GM23338 (cell line): ENCODE data around the gene NTRK1. TPM values are rescaled to one million over a fixed set of nuclear protein-coding genes. Genes with fewer than 3 reads are reported as not detected.

Source experiments
- ATAC-seq: fragments of 200-7000 bp; cut with Tn5 transposase; 3 replicates; pipeline ENCODE4 v1.9.1; 2020
- DNase-seq: peaks from one replicate; pipeline ENCODE4 v3.0.0-alpha.2; 2015; ENCODE audit warnings: low spot score
- H2AFZ ChIP-seq: fragments of 200-600 bp; sonication (generic); 2 replicates; pipeline ENCODE4 v1.8.0; 2016; ENCODE audit warnings: antibody characterized with exemption, mild to moderate bottlenecking, moderate library complexity
- H3F3A ChIP-seq: fragments of 200-600 bp; sonication (generic); replicated peaks from 2 replicates; pipeline ENCODE4 v1.8.0; 2017; ENCODE audit warnings: antibody characterized with exemption, mixed run types, low read depth
- H3K27ac ChIP-seq: fragments of 200-600 bp; sonication (generic); 2 replicates; pipeline ENCODE4 v1.6.1; 2016; ENCODE audit warnings: low read depth
- H3K27me3 ChIP-seq: fragments of 200-600 bp; sonication (generic); 2 replicates; pipeline ENCODE4 v1.8.0; 2016; ENCODE audit warnings: mild to moderate bottlenecking, mixed run types, moderate library complexity; ENCODE audit not compliant: insufficient read depth
- H3K36me3 ChIP-seq: fragments of 200-600 bp; sonication (generic); 2 replicates; pipeline ENCODE4 v1.8.0; 2016; ENCODE audit warnings: mild to moderate bottlenecking; ENCODE audit not compliant: insufficient read depth
- H3K4me1 ChIP-seq: fragments of 200-600 bp; sonication (generic); 2 replicates; pipeline ENCODE4 v1.8.0; 2016; ENCODE audit warnings: mild to moderate bottlenecking, moderate library complexity; ENCODE audit not compliant: insufficient read depth
- H3K4me2 ChIP-seq: fragments of 200-600 bp; sonication (generic); 2 replicates; pipeline ENCODE4 v1.7.1; 2017; ENCODE audit warnings: mixed run types
- H3K4me3 ChIP-seq: fragments of 200-600 bp; sonication (generic); 2 replicates; pipeline ENCODE4 v1.6.1; 2016; ENCODE audit warnings: mixed run types
- H3K79me2 ChIP-seq: fragments of 200-600 bp; sonication (generic); replicated peaks from 2 replicates; pipeline ENCODE4 v1.8.0; 2017; ENCODE audit warnings: mild to moderate bottlenecking; ENCODE audit not compliant: insufficient read depth
- H3K9me2 ChIP-seq: fragments of 200-600 bp; sonication (generic); 2 replicates; pipeline ENCODE4 v1.8.0; 2017; ENCODE audit not compliant: insufficient read depth
- H4K20me1 ChIP-seq: fragments of 200-600 bp; sonication (generic); replicated peaks from 2 replicates; pipeline ENCODE4 v1.8.0; 2017; ENCODE audit warnings: mild to moderate bottlenecking; ENCODE audit not compliant: insufficient read depth
- H3K27ac Mint-ChIP-seq: 2 replicates; pipeline ENCODE4 v1.8.0; 2020; ENCODE audit warnings: inconsistent platforms, mild to moderate bottlenecking, moderate library complexity, mixed read lengths
- H3K27me3 Mint-ChIP-seq: 3 replicates; pipeline ENCODE4 v1.8.0; 2022; ENCODE audit warnings: low read depth, mild to moderate bottlenecking, moderate library complexity, mixed read lengths, inconsistent platforms; ENCODE audit not compliant: insufficient read depth, poor library complexity
- H3K36me3 Mint-ChIP-seq: 3 replicates; pipeline ENCODE4 v1.8.0; 2021; ENCODE audit warnings: low read depth, mild to moderate bottlenecking, inconsistent platforms, moderate library complexity, mixed read lengths
- H3K4me1 Mint-ChIP-seq: 3 replicates; pipeline ENCODE4 v1.8.0; 2020; ENCODE audit warnings: mild to moderate bottlenecking, inconsistent platforms, mixed read lengths
- H3K4me3 Mint-ChIP-seq: 3 replicates; pipeline ENCODE4 v1.8.0; 2021; ENCODE audit warnings: moderate library complexity, mild to moderate bottlenecking, inconsistent platforms, mixed read lengths
- H3K9me3 Mint-ChIP-seq: 3 replicates; pipeline ENCODE4 v1.8.0; 2020; ENCODE audit warnings: moderate library complexity, mild to moderate bottlenecking, inconsistent platforms, mixed read lengths
- CREB1 ChIP-seq: fragments of 250-450 bp; sonication (Bioruptor Pico); IDR thresholded peaks from 2 replicates; pipeline ENCODE4 v1.5.0; 2020; ENCODE audit warnings: low read depth, mild to moderate bottlenecking, moderate library complexity
- ETS1 ChIP-seq: IDR thresholded peaks from 2 replicates; pipeline ENCODE4 v1.6.1; 2016; ENCODE audit warnings: antibody characterized with exemption
- EZH2 ChIP-seq: fragments of 200-600 bp; sonication (generic); IDR thresholded peaks from one replicate; pipeline ENCODE4 v1.8.0; 2017; ENCODE audit warnings: antibody characterized with exemption, mild to moderate bottlenecking, low read depth; ENCODE audit not compliant: unreplicated experiment
- EZH2phosphoT487 ChIP-seq: fragments of 200-600 bp; sonication (generic); IDR thresholded peaks from one replicate; pipeline ENCODE4 v1.8.1; 2018; ENCODE audit warnings: antibody characterized with exemption; ENCODE audit not compliant: unreplicated experiment
- JUNB ChIP-seq: IDR thresholded peaks from one replicate; pipeline ENCODE4 v1.6.1; 2016; ENCODE audit warnings: antibody characterized with exemption; ENCODE audit not compliant: unreplicated experiment
- NANOG ChIP-seq: IDR thresholded peaks from 2 replicates; pipeline ENCODE4 v1.6.1; 2016; ENCODE audit warnings: antibody characterized with exemption, borderline replicate concordance
- POLR2AphosphoS5 ChIP-seq: IDR thresholded peaks from 2 replicates; pipeline ENCODE4 v1.6.1; 2016; ENCODE audit warnings: antibody characterized with exemption, low read depth
- STAT1 ChIP-seq: IDR thresholded peaks from one replicate; pipeline ENCODE4 v1.6.1; 2016; ENCODE audit warnings: antibody characterized with exemption; ENCODE audit not compliant: unreplicated experiment
- ZNF114 ChIP-seq: fragments of 250-450 bp; sonication (Bioruptor Pico); IDR thresholded peaks from 2 replicates; pipeline ENCODE4 v1.5.0; 2020; ENCODE audit warnings: mild to moderate bottlenecking, moderate library complexity
- ZNF331 ChIP-seq: fragments of 250-450 bp; sonication (Bioruptor Pico); IDR thresholded peaks from 2 replicates; pipeline ENCODE4 v1.5.0; 2020; ENCODE audit warnings: low read depth, mild to moderate bottlenecking, moderate library complexity
- polyA plus RNA-seq: library from polyadenylated mRNA; unstranded; fragments of >200 nt; fragmentation: Nextera tagmentation; extraction: Ambion mirVana; gene quantifications from 2 replicates; pipeline ENCODE4 v1.2.1, GENCODE V29; 2016
- total RNA-seq: library from RNA; depleted of rRNA; stranded (reverse); fragments of >200 nt; shearing (Covaris generic); gene quantifications from 2 replicates; pipeline ENCODE4 v1.2.3, GENCODE V29; 2014
- TF ChIP-seq, protein P1 (sequence below): IDR thresholded peaks from one replicate; pipeline ENCODE4 v1.6.1; 2018; ENCODE audit warnings: antibody characterized with exemption; ENCODE audit not compliant: unreplicated experiment
- TF ChIP-seq, protein P2 (sequence below), 2 experiments: fragments of 200-600 bp in 1 of 2; sonication (generic) in 1 of 2; conservative IDR thresholded peaks; 2 replicates each; pipeline versions ENCODE4 v1.5.1 to v1.6.1; 2016 to 2017; ENCODE audit warnings: antibody characterized with exemption in 2 of 2, low read depth in 2 of 2, mild to moderate bottlenecking in 2 of 2, moderate library complexity in 1 of 2
- TF ChIP-seq, protein P3 (sequence below): fragments of 250-450 bp; sonication (Bioruptor Pico); IDR thresholded peaks from 2 replicates; pipeline ENCODE4 v1.5.0; 2020; ENCODE audit warnings: mild to moderate bottlenecking, moderate library complexity

NTRK1 gene
- total and polyA plus RNA-seq, 2 experiments from 2014 or later = 0.42 to 0.45 TPM

GRCh38 chr1:156862997-156863599, 2.4 kb downstream of the NTRK1 start (continued):
- TF ChIP-seq, protein P1, sequence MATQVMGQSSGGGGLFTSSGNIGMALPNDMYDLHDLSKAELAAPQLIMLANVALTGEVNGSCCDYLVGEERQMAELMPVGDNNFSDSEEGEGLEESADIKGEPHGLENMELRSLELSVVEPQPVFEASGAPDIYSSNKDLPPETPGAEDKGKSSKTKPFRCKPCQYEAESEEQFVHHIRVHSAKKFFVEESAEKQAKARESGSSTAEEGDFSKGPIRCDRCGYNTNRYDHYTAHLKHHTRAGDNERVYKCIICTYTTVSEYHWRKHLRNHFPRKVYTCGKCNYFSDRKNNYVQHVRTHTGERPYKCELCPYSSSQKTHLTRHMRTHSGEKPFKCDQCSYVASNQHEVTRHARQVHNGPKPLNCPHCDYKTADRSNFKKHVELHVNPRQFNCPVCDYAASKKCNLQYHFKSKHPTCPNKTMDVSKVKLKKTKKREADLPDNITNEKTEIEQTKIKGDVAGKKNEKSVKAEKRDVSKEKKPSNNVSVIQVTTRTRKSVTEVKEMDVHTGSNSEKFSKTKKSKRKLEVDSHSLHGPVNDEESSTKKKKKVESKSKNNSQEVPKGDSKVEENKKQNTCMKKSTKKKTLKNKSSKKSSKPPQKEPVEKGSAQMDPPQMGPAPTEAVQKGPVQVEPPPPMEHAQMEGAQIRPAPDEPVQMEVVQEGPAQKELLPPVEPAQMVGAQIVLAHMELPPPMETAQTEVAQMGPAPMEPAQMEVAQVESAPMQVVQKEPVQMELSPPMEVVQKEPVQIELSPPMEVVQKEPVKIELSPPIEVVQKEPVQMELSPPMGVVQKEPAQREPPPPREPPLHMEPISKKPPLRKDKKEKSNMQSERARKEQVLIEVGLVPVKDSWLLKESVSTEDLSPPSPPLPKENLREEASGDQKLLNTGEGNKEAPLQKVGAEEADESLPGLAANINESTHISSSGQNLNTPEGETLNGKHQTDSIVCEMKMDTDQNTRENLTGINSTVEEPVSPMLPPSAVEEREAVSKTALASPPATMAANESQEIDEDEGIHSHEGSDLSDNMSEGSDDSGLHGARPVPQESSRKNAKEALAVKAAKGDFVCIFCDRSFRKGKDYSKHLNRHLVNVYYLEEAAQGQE = no peak
- no peak for TF ChIP-seq CREB1
- no peak for TF ChIP-seq NANOG

GRCh38 chr1:156863631-156864030, 3.0 kb downstream of the NTRK1 start:
- peaks cover 19% of the 10 kb centered on the region; the same call in 1 of the 2 replicates for H3K4me1 ChIP-seq
- ATAC-seq = no peak
- H3K4me3 ChIP-seq = no peak overlapping the region
- no peak overlapping the region for H2AFZ ChIP-seq
- no peak overlapping the region; the same call in 2 of the 3 replicates for H3K4me3 Mint-ChIP-seq
- no peaks in the 10 kb centered on the region for H3K36me3 Mint-ChIP-seq
- no peaks in the 10 kb centered on the region for H3K9me2 ChIP-seq
- no peaks in the 10 kb centered on the region for H3K36me3 ChIP-seq
- H3K4me1 Mint-ChIP-seq = peaks cover 30% of the 10 kb centered on the region
- no peaks in the 10 kb centered on the region for H3K79me2 ChIP-seq
- no peak for DNase-seq
- H3K27me3 ChIP-seq = peaks cover 74% of the 10 kb centered on the region
- H3K27ac ChIP-seq = no peak overlapping the region
- peaks cover 5% of the 10 kb centered on the region; the same call in 1 of the 2 replicates for H4K20me1 ChIP-seq
- H3K27me3 Mint-ChIP-seq = peaks cover 66% of the 10 kb centered on the region
- no peak overlapping the region for H3K27ac Mint-ChIP-seq
- H3K4me2 ChIP-seq = no peak overlapping the region
- H3F3A ChIP-seq = 0 out of 2 replicates have a peak, but pooled peaks cover 3% of the 10 kb centered on the region
- peaks cover 3% of the 10 kb centered on the region; the same call in 1 of the 3 replicates for H3K9me3 Mint-ChIP-seq
- TF ChIP-seq POLR2AphosphoS5 (no peak), EZH2phosphoT487 (no peak), ETS1 (no peak), JUNB (no peak), NANOG (no peak), ZNF331 (CRISPR knock-in tag) (no peak), STAT1 (no peak), ZNF114 (CRISPR knock-in tag) (no peak), EZH2 (no peak)
- TF ChIP-seq, protein P2, sequence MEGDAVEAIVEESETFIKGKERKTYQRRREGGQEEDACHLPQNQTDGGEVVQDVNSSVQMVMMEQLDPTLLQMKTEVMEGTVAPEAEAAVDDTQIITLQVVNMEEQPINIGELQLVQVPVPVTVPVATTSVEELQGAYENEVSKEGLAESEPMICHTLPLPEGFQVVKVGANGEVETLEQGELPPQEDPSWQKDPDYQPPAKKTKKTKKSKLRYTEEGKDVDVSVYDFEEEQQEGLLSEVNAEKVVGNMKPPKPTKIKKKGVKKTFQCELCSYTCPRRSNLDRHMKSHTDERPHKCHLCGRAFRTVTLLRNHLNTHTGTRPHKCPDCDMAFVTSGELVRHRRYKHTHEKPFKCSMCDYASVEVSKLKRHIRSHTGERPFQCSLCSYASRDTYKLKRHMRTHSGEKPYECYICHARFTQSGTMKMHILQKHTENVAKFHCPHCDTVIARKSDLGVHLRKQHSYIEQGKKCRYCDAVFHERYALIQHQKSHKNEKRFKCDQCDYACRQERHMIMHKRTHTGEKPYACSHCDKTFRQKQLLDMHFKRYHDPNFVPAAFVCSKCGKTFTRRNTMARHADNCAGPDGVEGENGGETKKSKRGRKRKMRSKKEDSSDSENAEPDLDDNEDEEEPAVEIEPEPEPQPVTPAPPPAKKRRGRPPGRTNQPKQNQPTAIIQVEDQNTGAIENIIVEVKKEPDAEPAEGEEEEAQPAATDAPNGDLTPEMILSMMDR (conservative IDR thresholded peaks at IDR 0.05; ENCODE audit: low read depth in 2 of 2) = no peak
- TF ChIP-seq, protein P3, sequence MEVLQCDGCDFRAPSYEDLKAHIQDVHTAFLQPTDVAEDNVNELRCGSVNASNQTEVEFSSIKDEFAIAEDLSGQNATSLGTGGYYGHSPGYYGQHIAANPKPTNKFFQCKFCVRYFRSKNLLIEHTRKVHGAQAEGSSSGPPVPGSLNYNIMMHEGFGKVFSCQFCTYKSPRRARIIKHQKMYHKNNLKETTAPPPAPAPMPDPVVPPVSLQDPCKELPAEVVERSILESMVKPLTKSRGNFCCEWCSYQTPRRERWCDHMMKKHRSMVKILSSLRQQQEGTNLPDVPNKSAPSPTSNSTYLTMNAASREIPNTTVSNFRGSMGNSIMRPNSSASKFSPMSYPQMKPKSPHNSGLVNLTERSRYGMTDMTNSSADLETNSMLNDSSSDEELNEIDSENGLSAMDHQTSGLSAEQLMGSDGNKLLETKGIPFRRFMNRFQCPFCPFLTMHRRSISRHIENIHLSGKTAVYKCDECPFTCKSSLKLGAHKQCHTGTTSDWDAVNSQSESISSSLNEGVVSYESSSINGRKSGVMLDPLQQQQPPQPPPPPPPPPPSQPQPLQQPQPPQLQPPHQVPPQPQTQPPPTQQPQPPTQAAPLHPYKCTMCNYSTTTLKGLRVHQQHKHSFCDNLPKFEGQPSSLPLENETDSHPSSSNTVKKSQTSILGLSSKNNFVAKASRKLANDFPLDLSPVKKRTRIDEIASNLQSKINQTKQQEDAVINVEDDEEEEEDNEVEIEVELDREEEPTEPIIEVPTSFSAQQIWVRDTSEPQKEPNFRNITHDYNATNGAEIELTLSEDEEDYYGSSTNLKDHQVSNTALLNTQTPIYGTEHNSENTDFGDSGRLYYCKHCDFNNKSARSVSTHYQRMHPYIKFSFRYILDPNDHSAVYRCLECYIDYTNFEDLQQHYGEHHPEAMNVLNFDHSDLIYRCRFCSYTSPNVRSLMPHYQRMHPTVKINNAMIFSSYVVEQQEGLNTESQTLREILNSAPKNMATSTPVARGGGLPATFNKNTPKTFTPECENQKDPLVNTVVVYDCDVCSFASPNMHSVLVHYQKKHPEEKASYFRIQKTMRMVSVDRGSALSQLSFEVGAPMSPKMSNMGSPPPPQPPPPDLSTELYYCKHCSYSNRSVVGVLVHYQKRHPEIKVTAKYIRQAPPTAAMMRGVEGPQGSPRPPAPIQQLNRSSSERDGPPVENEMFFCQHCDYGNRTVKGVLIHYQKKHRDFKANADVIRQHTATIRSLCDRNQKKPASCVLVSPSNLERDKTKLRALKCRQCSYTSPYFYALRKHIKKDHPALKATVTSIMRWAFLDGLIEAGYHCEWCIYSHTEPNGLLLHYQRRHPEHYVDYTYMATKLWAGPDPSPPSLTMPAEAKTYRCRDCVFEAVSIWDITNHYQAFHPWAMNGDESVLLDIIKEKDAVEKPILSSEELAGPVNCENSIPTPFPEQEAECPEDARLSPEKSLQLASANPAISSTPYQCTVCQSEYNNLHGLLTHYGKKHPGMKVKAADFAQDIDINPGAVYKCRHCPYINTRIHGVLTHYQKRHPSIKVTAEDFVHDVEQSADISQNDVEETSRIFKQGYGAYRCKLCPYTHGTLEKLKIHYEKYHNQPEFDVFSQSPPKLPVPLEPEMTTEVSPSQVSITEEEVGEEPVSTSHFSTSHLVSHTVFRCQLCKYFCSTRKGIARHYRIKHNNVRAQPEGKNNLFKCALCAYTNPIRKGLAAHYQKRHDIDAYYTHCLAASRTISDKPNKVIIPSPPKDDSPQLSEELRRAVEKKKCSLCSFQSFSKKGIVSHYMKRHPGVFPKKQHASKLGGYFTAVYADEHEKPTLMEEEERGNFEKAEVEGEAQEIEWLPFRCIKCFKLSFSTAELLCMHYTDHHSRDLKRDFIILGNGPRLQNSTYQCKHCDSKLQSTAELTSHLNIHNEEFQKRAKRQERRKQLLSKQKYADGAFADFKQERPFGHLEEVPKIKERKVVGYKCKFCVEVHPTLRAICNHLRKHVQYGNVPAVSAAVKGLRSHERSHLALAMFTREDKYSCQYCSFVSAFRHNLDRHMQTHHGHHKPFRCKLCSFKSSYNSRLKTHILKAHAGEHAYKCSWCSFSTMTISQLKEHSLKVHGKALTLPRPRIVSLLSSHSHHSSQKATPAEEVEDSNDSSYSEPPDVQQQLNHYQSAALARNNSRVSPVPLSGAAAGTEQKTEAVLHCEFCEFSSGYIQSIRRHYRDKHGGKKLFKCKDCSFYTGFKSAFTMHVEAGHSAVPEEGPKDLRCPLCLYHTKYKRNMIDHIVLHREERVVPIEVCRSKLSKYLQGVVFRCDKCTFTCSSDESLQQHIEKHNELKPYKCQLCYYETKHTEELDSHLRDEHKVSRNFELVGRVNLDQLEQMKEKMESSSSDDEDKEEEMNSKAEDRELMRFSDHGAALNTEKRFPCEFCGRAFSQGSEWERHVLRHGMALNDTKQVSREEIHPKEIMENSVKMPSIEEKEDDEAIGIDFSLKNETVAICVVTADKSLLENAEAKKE (CRISPR knock-in tag) = no peak
